Measurements from ENCODE around the gene SRBD1. TPM values are rescaled to one million over a fixed set of nuclear protein-coding genes. Genes with fewer than 3 reads are reported as not detected.

The SRBD1 gene
- total RNA-seq, 4 donors from 2014 or later, result 9.0 to 22.0 (median 13.0) TPM

DNA sequence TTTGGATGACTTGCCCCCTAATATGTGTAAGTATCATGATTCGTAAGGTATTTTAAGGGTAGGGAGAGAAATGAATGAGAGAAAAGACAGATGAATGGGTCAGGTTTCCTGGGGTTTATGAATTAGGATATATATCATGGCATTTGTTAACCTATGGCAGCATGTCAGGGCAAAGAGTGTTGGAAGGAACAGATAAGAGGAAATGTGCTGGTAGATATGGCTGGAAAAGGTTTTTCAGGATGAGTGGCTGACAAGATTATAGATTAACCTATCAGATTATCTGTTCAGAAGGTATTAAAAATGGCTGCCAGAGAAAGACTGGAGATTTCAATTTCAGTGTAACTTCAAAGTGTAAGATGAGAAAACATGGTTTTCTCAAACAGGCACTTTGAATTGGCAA is 67.8 kb downstream of the SRBD1 start:
- WGBS, result 96% methylated on average over 1 of the region's 1 CpG
- TF ChIP-seq EP300 (IDR thresholded peaks at IDR 0.05) (no peak), POLR2A (IDR thresholded peaks at IDR 0.05; ENCODE audit: low read depth) (no peak), POLR2AphosphoS5 (IDR thresholded peaks at IDR 0.05) (no peak)
- TF ChIP-seq, protein P1, sequence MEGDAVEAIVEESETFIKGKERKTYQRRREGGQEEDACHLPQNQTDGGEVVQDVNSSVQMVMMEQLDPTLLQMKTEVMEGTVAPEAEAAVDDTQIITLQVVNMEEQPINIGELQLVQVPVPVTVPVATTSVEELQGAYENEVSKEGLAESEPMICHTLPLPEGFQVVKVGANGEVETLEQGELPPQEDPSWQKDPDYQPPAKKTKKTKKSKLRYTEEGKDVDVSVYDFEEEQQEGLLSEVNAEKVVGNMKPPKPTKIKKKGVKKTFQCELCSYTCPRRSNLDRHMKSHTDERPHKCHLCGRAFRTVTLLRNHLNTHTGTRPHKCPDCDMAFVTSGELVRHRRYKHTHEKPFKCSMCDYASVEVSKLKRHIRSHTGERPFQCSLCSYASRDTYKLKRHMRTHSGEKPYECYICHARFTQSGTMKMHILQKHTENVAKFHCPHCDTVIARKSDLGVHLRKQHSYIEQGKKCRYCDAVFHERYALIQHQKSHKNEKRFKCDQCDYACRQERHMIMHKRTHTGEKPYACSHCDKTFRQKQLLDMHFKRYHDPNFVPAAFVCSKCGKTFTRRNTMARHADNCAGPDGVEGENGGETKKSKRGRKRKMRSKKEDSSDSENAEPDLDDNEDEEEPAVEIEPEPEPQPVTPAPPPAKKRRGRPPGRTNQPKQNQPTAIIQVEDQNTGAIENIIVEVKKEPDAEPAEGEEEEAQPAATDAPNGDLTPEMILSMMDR (IDR thresholded peaks at IDR 0.05), result no peak
- no peaks in the 10 kb centered on the region for H3K27me3 ChIP-seq
- H3K27ac ChIP-seq (replicated peaks in 1 of 4), result no peak overlapping the region
- peaks cover 22 to 72% (median 38%) of the 10 kb centered on the region in 4 donors for H3K36me3 ChIP-seq
- intact Hi-C loops (cut with DNase I), result no loop called here
- no peak for DNase-seq (ENCODE audit: extremely low spot score)
- H3K4me1 ChIP-seq, result no peaks in the 10 kb centered on the region
- H3K9me3 ChIP-seq, result peaks cover 0 to 8% (median 0%) of the 10 kb centered on the region in 4 donors
- no peak overlapping the region for H3K4me3 ChIP-seq

DNA sequence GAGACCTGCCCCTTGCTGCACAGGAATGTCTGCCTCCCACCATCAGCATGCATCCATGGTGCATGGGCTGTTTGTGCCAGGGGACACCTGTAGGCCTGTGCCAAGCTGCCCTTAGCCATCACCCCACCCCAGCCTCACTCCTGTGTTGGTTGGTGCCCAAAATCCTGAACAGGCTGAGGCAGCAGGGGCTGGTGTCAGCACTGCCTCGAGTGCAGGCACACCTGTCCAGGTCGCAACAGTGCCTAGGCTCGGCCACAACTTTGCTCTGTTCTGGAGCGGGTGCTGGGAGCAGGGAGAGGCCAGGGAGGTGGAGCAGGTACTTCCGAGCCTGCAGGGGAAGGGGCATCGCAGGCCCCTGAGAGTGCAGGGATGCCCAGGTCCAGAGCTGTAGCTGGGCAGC is 69.1 kb downstream of the SRBD1 start:
- DNase-seq (ENCODE audit: extremely low spot score), result no peak
- peaks cover 22 to 77% (median 37%) of the 10 kb centered on the region in 4 donors for H3K36me3 ChIP-seq

DNA sequence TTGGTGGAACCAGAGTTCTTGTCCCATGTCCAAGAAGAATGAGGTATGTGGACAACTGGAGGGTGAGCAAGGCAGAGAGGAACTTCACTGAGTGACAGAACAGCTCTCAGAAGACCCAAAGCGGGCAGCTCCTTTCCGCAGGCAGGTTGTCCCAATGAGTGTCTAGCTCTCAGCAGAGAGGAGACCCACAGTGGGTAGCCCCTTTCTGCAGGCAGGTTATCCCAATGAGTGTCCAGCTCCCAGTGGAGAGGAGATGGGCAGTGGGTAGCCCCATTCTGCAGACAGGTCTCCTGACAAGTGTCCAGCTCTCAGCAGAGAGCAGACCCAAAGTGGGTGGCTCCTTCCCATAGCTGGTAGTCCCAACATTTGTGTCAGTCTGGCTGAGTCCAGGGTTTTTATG is 69.6 kb downstream of the SRBD1 start:
- H3K4me1 ChIP-seq, result no peaks in the 10 kb centered on the region
- WGBS, result no CpG with 5 or more reads among the region's 2 CpGs
- intact Hi-C loops (cut with DNase I), result no loop called here
- no peak for DNase-seq (ENCODE audit: extremely low spot score)
- TF ChIP-seq, protein P1 (IDR thresholded peaks at IDR 0.05), result no peak
- TF ChIP-seq POLR2AphosphoS5 (IDR thresholded peaks at IDR 0.05) (no peak), EP300 (IDR thresholded peaks at IDR 0.05) (no peak), POLR2A (IDR thresholded peaks at IDR 0.05; ENCODE audit: low read depth) (no peak)
- no peaks in the 10 kb centered on the region for H3K27me3 ChIP-seq
- no peak overlapping the region for H3K27ac ChIP-seq (replicated peaks in 1 of 4)
- peaks cover 0 to 8% (median 0%) of the 10 kb centered on the region in 4 donors for H3K9me3 ChIP-seq
- H3K36me3 ChIP-seq, result peaks cover 18 to 71% (median 33%) of the 10 kb centered on the region in 4 donors
- H3K4me3 ChIP-seq, result no peak overlapping the region

More for the DNA sequence above, 69.1 kb downstream of the SRBD1 start:
- H3K27me3 ChIP-seq, result no peaks in the 10 kb centered on the region
- intact Hi-C loops (cut with DNase I), result no loop called here
- H3K9me3 ChIP-seq, result peaks cover 0 to 8% (median 0%) of the 10 kb centered on the region in 4 donors
- no peak overlapping the region for H3K4me3 ChIP-seq
- TF ChIP-seq POLR2A (IDR thresholded peaks at IDR 0.05; ENCODE audit: low read depth) (no peak), EP300 (IDR thresholded peaks at IDR 0.05) (no peak), POLR2AphosphoS5 (IDR thresholded peaks at IDR 0.05) (no peak)
- TF ChIP-seq, protein P1 (IDR thresholded peaks at IDR 0.05), result no peak
- WGBS, result 83% methylated on average over 1 of the region's 6 CpGs
- H3K4me1 ChIP-seq, result no peaks in the 10 kb centered on the region
- H3K27ac ChIP-seq (replicated peaks in 1 of 4), result no peak overlapping the region

DNA sequence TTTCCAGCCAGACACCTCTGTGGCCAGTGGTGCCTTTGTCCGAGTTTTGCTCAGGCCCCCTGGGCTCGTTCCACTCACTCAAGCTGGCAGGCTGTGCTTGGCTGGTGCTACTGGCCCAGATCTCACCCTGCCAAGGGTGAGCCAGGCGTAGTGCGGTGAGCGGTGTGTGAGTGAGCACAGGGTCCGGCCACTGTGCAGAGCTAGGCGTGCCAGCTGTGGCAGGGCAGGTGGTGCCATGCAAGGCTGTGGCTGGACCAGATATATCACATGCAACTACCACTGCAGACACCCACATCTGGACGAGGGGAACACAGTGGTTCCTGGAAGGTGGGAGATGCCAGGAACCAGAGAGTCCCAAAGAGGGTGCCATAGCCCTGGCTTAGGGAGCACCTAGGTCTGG is 70.1 kb downstream of the SRBD1 start:
- no peak overlapping the region for H3K27ac ChIP-seq (replicated peaks in 1 of 4)
- intact Hi-C loops (cut with DNase I), result no loop called here
- WGBS, result 96% methylated on average over 8 of the region's 8 CpGs
- H3K9me3 ChIP-seq, result peaks cover 0 to 8% (median 0%) of the 10 kb centered on the region in 4 donors
- no peaks in the 10 kb centered on the region for H3K4me1 ChIP-seq
- H3K4me3 ChIP-seq, result no peak overlapping the region
- TF ChIP-seq EP300 (IDR thresholded peaks at IDR 0.05) (no peak), POLR2A (IDR thresholded peaks at IDR 0.05; ENCODE audit: low read depth) (no peak), POLR2AphosphoS5 (IDR thresholded peaks at IDR 0.05) (no peak)
- TF ChIP-seq, protein P1 (IDR thresholded peaks at IDR 0.05), result no peak
- H3K36me3 ChIP-seq, result peaks cover 15 to 66% (median 29%) of the 10 kb centered on the region in 4 donors
- no peaks in the 10 kb centered on the region for H3K27me3 ChIP-seq
- no peak for DNase-seq (ENCODE audit: extremely low spot score)

DNA sequence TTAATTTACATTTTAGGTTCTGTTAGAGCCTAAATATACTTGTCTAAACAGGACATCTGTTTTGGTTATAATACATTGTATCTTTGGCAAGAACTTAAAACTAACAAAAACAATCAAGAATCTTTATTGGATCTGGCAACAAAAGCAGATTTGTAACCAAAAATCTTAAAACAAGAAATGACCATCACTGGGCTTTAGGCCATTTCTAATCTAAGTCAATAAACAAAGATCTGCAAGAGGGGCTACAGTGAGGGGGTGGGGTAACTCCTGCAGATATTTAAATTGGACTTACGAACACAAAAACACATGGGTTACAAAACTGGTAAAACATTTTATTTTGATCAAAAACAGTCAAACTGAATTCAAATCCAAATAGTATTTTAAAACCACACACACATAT is 77.3 kb downstream of the SRBD1 start:
- H3K9me3 ChIP-seq, result no peaks in the 10 kb centered on the region
- no peaks in the 10 kb centered on the region for H3K27me3 ChIP-seq
- no peak for TF ChIP-seq EP300 (IDR thresholded peaks at IDR 0.05)
- TF ChIP-seq POLR2A (IDR thresholded peaks at IDR 0.05; ENCODE audit: low read depth), result no peak
- no peak for TF ChIP-seq POLR2AphosphoS5 (IDR thresholded peaks at IDR 0.05)
- TF ChIP-seq, protein P1 (IDR thresholded peaks at IDR 0.05), result no peak
- no peak overlapping the region for H3K4me3 ChIP-seq
- peaks cover 0 to 9% (median 0%) of the 10 kb centered on the region in 4 donors for H3K36me3 ChIP-seq
- H3K4me1 ChIP-seq, result no peaks in the 10 kb centered on the region
- WGBS, result 93% methylated on average over 1 of the region's 1 CpG
- DNase-seq (ENCODE audit: extremely low spot score), result no peak
- intact Hi-C loops (cut with DNase I), result no loop called here
- H3K27ac ChIP-seq (replicated peaks in 1 of 4), result no peak overlapping the region

Measured in esophagus muscularis mucosa (tissue), 4 donors.